ENCODE data around the gene B3GNT7.
"Not testable (repeated sequence)": the region's sequence is repeated elsewhere in the genome, so short reads cannot be mapped to it uniquely, and the experiment has no call there.

B3GNT7 gene

DNA sequence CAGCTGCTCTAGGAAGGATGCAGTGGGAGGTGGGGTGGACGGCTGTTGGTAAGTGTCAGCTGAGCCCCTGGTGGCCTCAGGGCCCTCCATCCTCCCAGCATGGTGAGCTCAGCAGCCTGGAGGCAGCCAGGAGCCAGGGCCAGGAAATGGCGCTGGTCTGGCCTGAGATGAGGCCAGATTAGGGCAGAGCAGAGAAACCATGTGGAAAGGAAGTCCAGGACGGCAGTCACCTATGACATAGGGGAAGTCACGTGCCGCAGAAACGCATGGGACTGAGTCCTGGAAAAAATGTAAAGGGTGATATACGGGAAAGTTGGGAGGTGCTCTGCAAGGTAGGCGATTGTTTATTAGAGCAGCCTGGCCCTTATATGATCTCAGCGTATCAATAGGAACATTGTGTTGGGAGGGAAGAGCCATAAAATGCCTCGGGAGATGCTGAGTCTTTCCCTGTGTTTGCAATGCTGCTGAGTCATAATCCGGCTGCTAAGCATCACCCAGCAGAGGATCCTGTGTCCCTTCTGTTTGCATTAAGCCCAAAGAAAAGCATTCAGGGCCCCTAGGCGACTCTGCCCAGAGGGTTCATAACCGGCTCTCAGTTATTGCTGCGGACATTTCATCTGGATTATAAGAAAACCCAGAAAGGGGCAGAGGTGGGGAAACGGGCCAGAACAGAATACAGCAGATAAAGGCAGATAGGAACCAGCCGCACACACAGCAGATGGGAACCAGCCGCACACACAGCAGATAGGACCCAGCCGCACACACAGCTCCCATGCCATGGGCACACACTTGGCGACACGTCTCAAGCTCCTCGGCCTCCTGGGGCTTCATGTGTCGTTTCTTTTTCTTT, 30.3 kb upstream of the B3GNT7 start:
- peak; percentile 90 for DNase-seq (ENCODE audit: low spot score)

DNA sequence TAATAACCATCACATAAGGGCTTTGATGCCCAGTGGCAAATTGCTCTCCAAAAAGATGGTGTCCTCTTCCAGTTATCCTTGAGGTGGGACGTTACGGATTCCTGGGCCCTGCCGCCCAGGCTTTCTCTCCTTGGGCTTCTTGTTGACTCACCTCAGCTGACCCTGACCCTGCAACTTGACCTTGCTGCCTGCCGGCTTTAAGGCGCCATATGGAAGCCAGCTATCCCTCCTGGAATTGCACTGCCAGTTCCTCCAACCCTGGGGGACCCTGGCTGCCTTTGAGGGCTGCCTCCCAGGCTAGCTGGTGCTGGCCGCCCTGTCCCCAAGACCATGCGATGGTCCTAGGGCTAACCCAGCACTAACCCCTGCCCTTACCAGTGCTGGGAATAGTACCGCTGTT, 28.3 kb upstream of the B3GNT7 start:
- no peak for DNase-seq (ENCODE audit: low spot score)

DNA sequence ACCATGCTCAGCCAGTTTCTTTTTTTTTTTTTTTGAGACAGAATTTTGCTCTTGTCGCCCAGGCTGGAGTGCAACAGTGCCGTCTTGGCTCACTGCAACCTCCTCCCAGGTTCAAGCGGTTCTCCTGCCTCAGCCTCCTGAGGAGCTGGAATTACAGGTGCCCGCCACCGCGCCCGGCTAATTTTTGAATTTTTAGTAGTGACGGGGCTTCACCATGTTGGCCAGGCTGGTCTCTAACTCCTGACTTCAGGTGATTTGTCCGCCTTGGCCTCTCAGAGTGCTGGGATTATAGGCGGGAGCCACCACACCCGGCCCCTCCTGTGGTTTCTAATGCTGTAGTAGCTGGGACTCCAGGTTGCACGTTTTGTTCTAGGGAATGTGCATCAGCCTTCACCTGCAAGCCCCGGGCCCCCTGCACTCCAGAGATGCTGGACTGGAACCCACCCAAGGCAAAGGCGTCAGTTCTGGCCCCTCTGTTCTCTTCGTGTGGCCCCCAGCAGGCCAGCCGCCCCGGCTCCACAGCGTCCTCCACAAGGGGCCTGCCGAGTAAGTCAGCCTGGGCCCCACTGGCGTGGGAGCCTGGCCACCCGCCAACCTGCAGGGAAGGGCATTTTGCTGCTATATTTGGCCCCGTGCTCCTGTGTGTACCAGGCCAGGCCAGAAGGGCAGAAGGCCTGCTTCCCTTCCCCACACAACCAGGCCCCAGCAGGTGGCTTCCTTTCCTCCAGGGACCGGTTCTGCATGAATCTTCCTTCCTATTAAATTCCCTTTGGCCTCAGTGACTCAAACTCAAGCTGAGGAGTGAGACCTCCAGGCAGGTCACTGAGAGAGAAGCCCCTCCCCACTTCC, 25.7 kb upstream of the B3GNT7 start:
- no peak for DNase-seq (ENCODE audit: low spot score)

DNA sequence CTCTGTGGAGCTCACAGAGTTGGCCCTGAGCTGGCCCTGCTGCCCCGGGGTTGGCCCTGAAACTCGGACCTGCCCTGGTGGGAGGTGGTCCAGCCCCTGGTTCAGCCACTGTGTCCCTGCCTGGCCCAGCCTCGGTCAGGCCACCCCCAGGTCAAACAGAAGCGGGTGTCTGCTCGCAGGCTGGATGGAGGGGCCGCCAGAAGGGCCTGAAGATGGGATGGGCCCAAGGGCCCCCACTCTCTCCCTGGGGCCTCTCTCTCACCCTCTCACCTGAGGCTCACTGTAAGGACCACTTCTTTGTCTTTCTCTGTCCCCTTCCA, 25.1 kb upstream of the B3GNT7 start:
- DNase-seq (ENCODE audit: low spot score), result no peak

DNA sequence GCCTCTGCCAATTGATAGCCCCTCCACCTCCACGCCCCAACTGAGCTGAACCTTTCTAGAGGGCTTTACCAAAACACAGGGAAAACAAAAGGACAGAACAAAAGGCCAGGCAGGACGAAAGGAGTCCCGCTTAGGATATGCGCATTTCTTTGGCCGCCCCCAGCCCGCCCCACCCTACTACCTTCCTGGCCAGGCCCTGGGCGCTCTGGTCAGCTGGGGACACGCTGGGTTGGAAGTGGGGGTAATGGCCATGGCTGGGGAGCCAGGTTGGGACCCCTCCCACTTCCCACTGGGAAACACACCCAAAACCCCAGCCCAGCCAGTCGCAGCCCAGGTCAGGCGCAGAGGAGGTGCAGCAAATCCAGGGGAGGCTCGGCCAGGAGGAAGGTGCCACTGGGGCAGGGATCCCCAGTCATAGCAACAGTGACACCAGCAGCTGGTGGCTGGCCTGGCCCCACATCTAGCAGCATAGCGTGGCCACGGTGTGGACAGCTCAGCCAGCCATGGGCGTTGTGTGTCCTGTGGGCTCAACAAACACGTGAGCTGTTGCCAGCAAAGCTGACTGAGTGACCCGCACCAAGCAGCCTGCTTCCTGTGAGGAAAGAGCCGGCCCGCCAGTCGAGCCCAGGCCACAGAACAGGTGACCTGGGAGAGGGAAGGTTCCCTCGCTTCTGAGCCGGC, 24.6 kb upstream of the B3GNT7 start:
- DNase-seq (ENCODE audit: low spot score), result no peak

DNA sequence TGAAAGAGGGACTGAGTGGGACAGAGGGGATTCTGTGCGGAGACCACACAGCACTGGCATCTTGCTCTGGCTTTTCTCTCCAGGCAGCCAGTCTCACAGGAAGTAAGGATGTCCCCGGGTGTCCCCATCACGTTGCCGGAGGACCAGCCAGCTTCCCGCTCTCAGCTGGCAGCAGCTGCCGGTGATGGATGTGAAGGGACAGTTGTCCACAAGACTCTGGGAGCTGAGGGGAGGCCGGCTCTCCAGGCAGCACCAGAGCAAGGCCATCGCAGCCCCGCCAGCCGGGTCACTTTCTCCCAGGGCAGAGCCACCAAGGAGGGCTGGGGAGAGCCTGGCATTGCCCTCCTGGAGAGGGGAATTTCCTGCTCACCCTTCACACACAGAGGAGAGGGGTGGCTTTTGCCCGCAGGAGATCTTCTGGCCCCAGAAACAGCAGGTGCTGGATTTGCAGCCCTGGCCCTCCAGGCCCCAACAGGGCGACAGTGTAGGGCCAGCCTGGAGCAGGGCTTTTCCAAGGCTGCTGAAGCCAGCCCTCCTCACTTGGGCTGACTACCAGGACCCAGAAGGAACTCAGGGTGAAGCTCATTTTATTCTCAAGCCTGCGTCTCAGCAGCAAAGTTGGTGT, 24.0 kb upstream of the B3GNT7 start:
- no peak for DNase-seq (ENCODE audit: low spot score)

DNA sequence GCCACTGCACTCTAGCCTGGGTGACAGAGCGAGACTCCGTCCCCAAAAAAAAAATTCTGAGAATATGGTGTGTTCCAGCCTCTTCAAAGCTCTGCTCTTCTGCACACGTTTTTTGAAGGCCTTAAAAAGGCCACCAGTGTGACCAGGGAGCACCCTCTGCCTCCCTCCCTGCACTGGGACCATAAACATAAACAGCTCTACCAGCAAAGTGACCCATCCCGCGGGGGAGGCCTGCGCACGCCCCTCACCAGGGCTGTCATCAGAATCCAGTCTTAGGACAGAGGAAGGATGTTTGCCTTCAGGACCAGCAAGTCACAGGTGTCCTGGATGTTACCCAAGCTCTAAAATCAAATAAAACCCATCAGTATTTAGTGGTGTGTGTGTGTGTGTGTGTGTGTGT, 23.2 kb upstream of the B3GNT7 start:
- DNase-seq (ENCODE audit: low spot score), result no peak

DNA sequence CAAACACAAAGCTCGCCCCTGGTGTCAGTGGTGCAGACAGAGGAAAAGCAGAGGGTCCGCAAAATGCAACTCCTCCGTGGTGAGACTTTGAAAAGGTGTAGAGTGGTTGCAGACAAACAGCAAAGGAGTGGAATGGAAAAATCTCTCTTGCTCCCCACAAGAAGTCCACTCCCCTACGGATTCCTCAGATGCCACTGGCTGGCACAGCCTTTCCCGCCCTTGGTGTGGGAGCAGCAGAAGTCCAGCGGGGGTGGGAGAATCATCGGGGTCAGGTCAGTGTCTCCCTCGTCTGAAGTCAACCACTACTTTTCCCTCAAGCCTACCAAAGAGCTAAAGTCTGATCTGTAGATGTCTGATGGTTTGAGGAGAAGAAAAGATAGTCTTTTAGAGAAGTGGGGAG, 22.3 kb upstream of the B3GNT7 start:
- DNase-seq (ENCODE audit: low spot score), result no peak

DNA sequence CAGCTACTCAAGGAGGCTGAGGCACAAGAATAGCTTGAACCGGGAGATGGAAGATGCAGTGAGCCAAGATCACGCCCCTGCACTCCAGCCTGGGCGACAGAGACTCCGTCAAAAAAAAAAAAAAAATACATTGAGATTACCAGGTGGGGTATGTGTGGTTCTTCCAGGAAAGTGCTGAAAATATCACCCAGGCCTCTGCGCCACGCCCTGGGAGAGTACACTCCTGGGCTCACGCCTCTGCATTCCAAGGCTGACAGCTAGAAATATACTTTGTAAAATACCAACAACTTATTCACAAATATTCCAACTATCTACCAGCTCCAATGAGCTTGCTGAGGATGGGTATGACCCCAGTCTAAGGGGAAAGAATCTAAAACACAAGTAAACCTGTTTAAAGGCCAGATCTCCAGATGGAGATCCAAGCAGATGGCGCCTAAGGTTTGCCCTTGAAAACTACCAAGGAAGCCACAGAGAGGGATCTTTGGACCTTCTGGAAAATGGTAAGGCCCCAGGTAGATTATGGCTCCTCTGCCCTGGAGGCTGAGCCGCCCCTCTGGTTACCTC, 21.6 kb upstream of the B3GNT7 start:
- DNase-seq (ENCODE audit: low spot score), result no peak

DNA sequence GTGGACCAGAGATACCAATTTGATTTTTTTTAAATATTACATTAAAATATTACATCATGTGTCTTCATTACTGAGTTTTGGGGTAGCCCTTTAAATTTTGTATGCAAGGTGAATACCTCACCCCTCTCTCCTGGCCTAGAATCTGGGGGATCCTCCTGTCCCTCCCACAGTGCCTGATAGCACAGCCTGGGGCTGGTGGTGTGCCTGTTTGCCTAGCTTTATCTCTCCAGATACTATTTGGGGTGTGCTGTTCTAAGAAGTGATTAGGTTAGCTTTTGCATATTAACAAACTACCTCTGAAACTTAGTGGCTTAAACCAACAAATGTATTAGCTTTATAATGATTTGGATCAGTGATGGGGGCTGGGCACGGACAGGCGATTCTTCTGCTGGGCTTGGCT, 20.7 kb upstream of the B3GNT7 start:
- no peak for DNase-seq (ENCODE audit: low spot score)

DNA sequence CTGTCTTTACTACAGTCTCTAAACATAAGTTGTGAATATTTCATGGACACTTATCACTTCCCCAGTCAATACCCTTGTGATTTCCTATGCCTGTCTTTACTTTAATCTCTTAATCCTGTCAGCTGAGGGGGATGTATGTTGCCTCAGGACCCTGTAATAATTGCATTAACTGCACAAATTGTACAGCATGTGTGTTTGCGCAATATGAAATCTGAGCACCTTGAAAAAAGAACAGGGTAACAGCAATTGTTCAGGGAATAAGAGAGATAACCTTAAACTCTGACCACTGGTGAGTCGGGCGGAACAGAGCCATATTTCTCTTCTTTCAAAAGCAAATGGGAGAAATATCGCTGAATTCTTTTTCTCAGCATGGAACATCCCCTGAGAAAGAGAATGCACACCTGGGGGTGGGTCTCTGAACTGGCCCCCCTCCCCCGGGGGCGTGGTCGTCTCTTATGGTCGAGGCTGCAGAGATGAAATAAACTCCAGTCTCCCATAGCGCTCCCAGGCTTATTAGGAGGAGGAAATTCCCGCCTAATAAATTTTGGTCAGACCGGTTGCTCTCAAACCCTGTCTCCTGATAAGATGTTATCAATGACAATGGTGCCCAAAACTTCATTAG, 19.4 kb upstream of the B3GNT7 start:
- not testable (repeated sequence) for DNase-seq (ENCODE audit: low spot score)

DNA sequence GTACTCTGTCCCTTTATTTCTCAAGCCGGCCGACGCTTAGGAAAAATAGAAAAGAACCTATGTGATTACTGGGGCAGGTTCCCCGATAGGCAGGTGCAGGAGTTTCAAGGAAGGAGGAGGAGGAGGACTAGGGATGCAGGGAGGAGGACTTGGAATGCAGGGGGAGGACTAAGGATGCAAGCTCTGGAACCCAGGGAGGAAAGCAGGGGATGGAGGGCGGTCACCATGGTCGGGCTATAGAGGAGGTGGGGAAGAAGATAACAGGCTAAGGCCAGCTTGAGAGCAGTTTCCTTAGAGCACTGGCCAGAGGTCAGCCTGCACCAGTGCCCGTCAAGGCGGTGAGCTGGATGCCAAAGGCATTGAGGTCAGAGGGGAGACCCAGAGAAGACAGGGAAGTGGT, 18.7 kb upstream of the B3GNT7 start:
- DNase-seq (ENCODE audit: low spot score), result no peak

DNA sequence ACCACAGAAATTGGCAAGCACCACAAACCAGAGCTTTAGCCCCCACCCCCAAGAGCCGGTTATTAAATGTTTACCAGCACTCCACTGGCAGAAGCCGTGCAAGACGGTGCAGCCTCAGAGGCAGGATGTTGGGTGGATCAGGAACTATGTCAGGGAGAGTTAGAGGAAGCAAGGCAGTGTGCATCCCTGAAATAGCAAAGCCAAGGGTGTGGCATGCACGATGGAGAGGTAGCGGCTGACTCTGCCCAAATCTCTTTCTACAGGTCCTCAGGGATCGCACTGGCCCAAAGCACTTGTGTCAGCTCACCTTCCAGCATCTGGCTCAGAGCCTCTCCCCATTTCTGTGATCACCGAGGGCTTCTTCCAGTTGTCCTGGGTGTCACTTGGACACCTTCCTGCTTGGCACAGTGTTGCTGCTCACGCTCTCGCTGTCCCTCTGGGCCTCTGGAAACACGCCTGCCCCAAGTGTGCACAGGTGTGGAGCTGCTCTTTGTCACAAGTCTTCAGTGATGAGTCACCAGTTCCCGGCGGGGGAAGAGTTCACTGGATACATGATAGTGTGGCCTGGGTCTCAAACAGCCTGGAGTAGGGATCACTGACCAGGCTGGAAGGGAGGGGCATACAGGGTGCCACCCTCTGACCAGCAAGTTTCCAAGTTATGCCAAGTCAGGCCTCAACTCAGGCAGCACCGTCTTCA, 17.3 kb upstream of the B3GNT7 start:
- DNase-seq (ENCODE audit: low spot score), result no peak

DNA sequence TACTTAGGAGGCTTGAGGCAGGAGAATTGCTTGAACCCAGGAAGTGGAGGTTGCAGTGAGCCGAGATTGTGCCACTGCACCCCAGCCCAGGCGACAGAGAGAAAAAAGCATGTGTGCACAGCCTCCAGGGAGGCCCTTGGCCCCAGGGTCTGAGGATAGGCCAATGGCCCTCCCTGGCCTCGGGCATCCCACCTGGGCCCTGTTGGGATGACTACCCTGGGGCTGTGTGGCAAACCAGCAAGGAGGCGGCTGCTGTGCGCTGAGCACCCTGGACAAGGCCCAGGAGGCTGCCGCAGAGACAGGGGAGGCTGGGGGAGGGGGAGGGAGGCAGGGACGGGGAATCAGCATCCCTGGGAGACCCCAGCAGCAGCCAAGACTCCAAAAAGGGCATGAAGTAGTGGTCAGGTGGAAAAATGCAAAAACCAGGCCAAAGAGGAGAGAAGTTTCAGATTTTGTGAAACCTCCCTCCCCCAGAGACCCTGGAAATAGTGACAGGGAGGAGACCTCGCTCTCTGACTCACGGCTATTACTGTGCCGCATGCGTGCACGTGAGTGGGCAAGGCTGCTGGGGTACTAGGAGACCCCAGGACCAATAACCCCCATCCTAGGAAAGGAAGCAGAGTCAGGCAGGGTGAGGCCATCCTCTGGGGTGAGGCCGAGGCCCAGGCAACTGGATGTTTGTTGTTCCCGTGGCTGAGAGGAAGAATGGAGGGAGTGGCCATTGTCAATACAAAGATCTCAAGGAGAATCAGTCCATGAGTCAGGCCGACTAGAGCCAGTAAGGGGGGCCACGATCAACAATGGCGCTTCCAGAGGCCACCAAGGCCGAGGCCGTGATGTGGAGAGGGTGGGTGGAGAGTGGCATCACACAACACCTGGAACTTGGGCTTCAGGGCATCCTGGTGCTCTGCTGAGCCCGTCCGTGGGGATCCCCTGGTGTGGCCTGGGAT, 16.0 kb upstream of the B3GNT7 start:
- DNase-seq (ENCODE audit: low spot score), result no peak

DNA sequence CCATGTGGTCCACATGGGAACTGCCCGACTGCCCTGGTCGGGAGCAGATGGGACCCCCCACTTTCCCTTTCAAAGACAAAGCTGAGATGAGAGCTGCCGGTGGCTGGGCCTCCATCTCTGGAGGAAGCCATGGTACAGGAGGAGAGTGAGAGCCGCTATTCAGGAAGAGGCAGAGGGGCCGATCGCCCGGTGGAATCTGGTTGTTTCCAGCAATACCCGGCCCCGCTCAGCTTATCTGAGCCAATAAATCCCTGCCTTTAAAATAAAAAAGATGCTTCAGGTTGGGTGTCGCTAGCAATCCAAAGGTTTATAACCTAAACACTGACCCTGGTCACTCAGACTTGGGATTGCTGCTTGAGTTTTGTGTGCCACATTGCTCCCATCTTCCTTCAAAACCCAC, 15.2 kb upstream of the B3GNT7 start:
- no peak for DNase-seq (ENCODE audit: low spot score)

DNA sequence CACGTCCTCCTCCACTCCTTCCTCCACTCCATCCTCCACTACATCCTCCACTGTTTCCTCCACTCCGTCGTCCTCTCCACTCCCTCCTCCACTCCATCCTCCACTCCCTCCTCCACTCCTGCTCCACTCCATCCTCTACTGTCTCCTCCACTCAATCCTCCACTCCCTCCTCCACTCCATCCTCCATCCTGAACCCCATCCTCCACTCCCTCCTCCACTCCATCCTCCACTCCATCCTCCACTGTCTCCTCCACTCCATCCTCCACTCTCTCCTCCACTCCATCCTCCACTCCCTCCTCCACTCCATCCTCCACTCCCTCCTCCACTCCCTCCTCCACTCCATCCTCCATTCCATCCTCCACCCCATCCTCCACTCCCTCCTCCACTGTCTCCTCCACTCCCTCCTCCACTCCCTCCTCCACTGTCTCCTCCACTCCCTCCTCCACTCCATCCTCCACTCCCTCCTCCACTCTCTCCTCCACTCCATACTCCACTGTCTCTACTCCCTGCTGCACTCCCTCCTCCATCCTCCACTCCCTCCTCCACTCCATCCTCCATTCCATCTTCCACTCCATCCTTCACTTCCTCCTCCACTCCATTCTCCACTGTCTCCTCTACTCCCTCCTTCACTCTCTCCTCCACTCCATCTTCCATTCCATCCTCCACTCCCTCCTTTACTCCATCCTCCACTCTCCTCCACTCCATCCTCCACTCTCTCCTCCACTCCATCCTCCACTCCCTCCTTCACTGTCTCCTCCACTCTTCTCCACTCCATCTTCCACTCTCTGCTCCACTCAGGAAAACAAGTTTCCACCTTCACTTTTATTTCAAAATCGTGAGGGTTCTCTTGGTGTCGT, 14.3 kb upstream of the B3GNT7 start:
- DNase-seq (ENCODE audit: low spot score), result no peak

DNA sequence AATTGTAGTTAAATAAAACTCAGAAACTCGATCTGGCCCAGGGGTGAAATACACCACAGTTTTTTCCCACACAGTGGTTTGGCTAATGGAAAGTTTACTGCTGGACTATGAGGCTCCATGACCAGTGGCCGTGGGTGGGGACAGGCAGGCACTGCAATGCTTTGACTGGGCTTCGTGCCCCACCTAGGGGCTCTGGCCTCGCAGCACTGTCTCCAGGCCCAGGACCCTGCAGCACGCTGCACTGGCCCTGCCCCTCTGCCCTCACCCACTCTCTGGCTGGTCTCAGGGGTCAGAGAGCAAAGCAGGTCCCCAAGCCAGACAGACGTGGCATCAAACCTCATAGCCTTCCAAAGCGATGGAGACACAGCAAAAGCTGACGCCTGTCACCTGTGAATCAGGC, 13.4 kb upstream of the B3GNT7 start:
- DNase-seq (ENCODE audit: low spot score), result no peak

DNA sequence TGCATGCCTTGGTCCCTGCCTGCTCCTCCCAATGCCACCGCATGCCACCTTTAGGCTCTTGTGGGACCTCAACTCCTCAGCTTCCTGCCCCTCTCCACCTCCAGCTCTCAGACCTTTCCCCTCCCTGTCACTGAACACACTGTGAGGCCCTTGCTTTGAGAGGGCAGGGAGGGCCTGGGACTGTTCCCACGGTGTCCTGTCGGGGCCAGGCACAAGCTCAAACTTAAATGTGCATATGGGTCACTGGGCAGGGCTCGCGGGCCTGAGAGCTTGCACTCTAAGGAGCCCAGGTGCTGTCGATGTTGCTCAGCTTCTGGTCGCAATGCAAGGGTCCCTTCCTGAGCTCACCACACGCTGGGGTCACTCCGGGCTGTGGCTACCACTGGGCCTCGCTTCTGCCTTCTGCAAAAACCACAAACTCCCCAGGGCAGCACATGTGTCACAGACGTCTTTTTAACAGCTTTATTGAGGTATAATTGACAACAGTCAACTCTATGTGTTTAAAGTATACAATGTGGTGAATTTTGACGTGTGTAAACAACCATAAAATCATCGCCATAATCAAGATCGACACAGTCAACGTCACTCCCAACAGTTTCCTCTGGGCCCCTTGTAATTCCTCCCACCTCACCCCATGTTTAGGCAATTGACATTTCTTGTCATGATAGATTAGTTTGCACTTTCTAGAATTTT, 11.9 kb upstream of the B3GNT7 start:
- no peak for DNase-seq (ENCODE audit: low spot score)

DNA sequence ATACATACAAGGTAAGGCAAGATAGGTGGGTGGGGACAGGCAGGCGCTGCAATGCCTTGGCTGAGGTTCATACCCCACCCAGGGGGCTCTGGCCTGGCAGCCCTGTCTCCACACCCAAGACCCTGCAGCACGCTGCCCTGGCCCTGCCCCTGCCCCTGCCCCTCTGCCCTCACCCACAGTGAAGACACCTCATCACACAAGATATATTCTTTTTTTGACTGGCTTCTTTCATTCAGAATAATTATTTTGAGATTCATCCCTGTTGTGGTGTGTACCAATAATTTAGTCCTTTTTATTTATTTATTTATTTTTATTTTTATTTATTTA, 11.4 kb upstream of the B3GNT7 start:
- no peak for DNase-seq (ENCODE audit: low spot score)
